WERI-Rb-1 (cell line): ENCODE data around the gene HADH.

Experiments used
- DNase-seq: peaks from one replicate; pipeline ENCODE4 v3.0.0-alpha.2; 2020
- H3K27ac ChIP-seq: fragments of 250-450 bp; sonication (Bioruptor Pico); 2 replicates; pipeline ENCODE4 v1.5.1; 2020; ENCODE audit warnings: mild to moderate bottlenecking, moderate library complexity
- H3K27me3 ChIP-seq: fragments of 250-450 bp; sonication (Bioruptor Pico); 2 replicates; pipeline ENCODE4 v1.5.1; 2021; ENCODE audit warnings: mild to moderate bottlenecking, low read depth, moderate library complexity; ENCODE audit not compliant: insufficient read depth, severe bottlenecking
- H3K36me3 ChIP-seq: fragments of 250-450 bp; sonication (Bioruptor Pico); 2 replicates; pipeline ENCODE4 v1.5.1; 2020; ENCODE audit warnings: mild to moderate bottlenecking, moderate library complexity
- H3K4me3 ChIP-seq: 2 replicates; pipeline ENCODE4 v1.5.1; 2011; ENCODE audit warnings: low read depth, mild to moderate bottlenecking, control low read depth, low read length
- H3K9me3 ChIP-seq: fragments of 250-450 bp; sonication (Bioruptor Pico); 2 replicates; pipeline ENCODE4 v1.5.1; 2021; ENCODE audit warnings: mild to moderate bottlenecking, moderate library complexity; ENCODE audit not compliant: severe bottlenecking
- TF ChIP-seq, protein P1 (sequence below): IDR thresholded peaks from 2 replicates; pipeline ENCODE4 v1.5.1; 2011; ENCODE audit warnings: low read depth, mild to moderate bottlenecking, control low read depth, inconsistent platforms, low read length

The HADH gene

DNA sequence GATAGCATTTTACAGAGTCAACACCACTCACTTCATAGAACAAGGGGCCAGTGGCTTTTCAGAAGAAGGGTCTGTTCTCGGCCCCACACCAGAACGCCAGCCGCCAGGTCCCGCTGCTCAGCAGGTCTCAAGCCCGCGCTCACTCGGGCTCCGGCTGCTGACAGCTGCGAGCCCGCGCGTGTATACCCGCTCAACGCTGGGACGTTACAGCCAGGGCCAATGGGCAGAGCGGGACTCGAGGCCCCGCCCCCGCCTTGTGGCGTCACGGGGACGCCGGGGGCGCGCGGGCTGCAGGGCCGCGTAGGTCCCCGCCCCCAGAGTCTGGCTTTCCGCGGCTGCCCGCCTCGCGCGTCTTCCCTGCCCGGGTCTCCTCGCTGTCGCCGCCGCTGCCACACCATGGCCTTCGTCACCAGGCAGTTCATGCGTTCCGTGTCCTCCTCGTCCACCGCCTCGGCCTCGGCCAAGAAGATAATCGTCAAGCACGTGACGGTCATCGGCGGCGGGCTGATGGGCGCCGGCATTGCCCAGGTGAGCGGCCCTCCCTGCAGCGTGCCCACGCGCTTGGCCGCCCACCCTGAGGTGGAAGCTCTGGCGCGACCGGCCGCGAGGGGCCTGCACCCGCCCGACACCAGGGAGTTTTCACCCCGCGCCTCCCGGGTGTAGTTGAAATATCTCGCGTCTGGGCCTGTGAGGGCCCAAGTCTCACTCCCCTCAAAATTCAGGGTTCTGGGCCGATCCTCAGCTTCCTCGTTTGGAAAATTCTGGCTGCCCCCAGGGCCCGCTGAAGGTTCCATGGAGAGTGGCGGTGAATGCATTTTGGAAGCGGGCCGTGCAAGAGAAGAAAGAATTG is at the start of gene HADH:
HADH (plus strand) TSS at position 353 of the 850 bp plus-strand sequence; CDS start at position 397, 44 bp downstream.
- DNase-seq, result peak; percentile 97
- H3K36me3 ChIP-seq, result no peaks in the 10 kb centered on the region; the same call in none of the 2 replicates
- H3K27ac ChIP-seq, result peak within 1 kb of the TSS; percentile 88
- H3K27me3 ChIP-seq, result no peaks in the 10 kb centered on the region
- peak within 1 kb of the TSS; percentile 99 for H3K4me3 ChIP-seq
- H3K9me3 ChIP-seq, result no peaks in the 10 kb centered on the region
- TF ChIP-seq, protein P1, sequence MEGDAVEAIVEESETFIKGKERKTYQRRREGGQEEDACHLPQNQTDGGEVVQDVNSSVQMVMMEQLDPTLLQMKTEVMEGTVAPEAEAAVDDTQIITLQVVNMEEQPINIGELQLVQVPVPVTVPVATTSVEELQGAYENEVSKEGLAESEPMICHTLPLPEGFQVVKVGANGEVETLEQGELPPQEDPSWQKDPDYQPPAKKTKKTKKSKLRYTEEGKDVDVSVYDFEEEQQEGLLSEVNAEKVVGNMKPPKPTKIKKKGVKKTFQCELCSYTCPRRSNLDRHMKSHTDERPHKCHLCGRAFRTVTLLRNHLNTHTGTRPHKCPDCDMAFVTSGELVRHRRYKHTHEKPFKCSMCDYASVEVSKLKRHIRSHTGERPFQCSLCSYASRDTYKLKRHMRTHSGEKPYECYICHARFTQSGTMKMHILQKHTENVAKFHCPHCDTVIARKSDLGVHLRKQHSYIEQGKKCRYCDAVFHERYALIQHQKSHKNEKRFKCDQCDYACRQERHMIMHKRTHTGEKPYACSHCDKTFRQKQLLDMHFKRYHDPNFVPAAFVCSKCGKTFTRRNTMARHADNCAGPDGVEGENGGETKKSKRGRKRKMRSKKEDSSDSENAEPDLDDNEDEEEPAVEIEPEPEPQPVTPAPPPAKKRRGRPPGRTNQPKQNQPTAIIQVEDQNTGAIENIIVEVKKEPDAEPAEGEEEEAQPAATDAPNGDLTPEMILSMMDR, result no peak

DNA sequence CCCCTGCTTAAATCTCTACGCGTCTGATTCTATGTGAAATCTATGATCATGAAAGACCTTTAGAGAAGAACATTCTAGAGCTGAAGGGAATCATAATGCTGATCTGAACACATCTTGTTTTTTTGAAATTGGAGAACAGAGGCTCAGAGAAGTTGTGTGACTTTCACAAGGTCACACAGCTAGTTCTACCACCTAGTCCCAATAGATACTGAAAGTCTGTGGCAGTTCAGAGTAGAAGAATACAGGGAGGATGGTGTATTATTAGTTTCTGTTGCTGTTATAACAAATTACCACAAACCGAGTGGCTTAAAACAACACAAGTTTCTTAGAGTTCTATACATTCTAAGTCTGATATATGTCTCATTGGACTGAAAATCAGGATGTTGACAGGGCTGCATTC is 43.9 kb upstream of the HADH start:
- Histone ChIP-seq H3K4me3 (no peak overlapping the region), H3K27ac (no peak overlapping the region), H3K36me3 (peaks cover 37% of the 10 kb centered on the region), H3K9me3 (no peaks in the 10 kb centered on the region), H3K27me3 (no peaks in the 10 kb centered on the region)
- DNase-seq, result no peak
- TF ChIP-seq, protein P1, result no peak

DNA sequence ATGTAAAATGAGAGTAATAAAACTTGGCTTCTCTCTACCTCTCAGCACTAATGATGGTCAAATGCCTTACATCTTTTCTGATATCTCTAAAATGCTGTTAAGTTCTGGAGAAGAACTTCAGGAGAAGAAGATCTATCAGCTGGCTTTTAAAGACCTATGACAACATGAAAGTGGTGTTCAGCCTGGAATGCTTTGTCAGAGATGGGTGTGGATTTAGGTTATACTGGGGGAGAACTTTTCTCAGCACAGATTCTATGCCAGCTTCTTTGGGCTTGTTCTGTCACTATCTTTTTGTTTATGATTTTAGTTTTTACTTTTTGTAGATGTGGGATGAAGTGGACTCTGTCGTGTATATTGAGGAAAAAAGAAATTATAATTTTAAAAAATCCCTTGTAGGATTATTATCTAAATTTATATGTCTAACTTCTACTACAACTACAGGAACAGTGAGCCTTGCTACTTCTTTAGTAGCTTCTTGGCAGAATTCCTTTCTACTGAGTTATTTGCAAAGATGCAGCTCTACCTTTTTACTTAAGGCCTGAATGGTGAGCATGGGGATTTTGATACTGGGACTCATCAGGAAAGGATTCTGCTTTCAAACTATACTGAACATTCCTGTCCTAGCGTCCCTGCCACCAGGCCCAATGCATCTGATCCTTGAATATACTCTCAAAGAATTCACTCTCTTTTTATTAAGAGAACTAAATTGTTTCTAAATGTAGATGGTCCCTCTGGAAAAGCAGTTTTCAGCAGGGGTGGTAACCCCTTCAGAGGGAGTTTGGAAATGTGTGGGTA is 38.7 kb upstream of the HADH start:
- Histone ChIP-seq H3K27me3 (no peaks in the 10 kb centered on the region), H3K4me3 (no peak overlapping the region), H3K27ac (no peak overlapping the region), H3K9me3 (no peaks in the 10 kb centered on the region), H3K36me3 (peaks cover 34% of the 10 kb centered on the region)
- TF ChIP-seq, protein P1, result no peak
- no peak for DNase-seq

DNA sequence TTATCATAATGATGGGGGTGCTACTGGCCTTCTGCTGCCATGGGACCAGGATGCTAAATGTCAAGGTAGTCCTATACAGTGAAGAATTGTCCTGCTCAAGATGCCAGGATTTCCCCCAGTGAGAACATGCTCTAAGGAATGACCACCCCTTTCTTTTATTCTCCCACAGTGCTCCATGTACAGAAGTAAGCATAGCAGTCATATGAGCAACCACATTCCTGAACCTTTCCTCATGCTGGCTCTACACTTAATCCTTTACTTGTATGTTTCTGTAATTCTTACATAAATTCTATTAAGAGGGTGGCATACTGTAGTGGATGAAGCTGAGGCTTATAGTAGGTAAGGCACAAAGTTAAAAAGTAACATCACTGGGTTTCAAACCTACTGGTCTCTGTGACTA is 38.1 kb upstream of the HADH start:
- Histone ChIP-seq H3K9me3 (peaks cover 1% of the 10 kb centered on the region), H3K4me3 (no peak overlapping the region), H3K27ac (no peak overlapping the region), H3K27me3 (no peaks in the 10 kb centered on the region), H3K36me3 (peaks cover 34% of the 10 kb centered on the region)
- TF ChIP-seq, protein P1, result no peak
- DNase-seq, result no peak

DNA sequence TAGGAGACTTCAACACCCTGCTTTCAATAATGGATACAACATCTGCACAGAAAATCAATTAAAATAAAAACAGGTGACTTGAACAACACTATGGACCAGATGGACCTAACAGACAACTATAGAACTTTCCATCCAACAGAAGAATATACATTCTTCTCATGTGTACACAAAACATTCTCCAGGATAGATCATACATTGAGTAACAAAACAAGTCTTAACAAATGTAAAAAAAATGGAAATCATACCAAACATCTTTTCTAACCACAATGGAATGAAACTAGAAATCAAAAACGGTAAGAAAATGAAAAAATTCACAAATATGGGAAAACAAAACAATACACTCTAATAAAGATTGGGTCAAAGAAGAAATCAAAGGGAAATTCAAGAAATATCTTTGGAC is 33.7 kb upstream of the HADH start:
- Histone ChIP-seq H3K9me3 (peaks cover 4% of the 10 kb centered on the region), H3K27me3 (no peaks in the 10 kb centered on the region), H3K4me3 (no peak overlapping the region), H3K27ac (no peak overlapping the region), H3K36me3 (peaks cover 6% of the 10 kb centered on the region; the same call in 1 of the 2 replicates)
- DNase-seq, result no peak
- TF ChIP-seq, protein P1, result no peak
